HG02840 (cell line): Measurements from ENCODE around the gene YPEL3.
A peak's percentile ranks its signal among the peaks of the same experiment; 100 is the strongest.

ENCODE experiments used
- ATAC-seq: cut with Tn5 transposase; IDR thresholded peaks from one replicate; pipeline ENCODE4 v1.9.1; 2021; ENCODE audit warnings: mild to moderate bottlenecking, moderate library complexity, moderate number of reproducible peaks; ENCODE audit not compliant: unreplicated experiment, low FRiP score

Gene YPEL3

DNA sequence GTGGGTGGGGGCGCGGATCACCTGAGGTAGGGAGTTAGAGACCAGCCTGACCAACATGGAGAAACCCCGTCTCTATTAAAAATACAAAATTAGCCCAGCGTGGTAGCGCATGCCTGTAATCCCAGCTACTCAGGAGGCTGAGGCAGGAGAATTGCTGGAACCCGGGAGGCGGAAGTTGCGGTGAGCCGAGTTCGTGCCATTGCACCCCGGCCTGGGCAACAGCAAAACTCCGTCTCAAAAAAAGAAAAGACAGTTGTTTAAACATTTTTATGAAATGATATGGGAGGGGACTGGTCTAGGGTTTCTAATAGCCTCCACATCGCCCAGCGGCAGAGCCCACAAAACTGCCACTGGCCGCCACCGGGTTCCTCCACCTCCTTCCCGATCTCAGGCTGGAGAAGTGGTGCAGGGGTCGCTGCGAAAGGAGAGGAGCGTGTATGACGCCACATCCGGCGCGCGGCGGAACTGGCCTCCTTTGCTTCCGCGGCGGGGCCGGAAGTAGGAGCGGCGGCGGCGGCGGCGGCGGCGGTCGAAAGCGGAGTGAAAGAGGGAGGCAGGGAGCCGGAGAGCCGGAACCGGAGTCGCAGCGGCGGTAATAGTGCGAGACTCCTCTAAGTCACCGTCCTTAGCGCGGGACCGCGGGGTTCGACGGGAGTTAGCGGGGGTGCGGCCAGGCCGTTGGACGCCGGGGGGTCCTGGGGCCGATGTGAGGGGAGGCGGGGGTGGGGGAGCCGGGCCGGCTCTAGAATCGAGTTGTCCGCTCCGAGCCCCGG, 20.3 kb downstream of the YPEL3 start, which contains the start of gene PPP4C:
Gene PPP4C (plus strand): TSS at position 492 of the 773 bp plus-strand sequence. CDS start 384 bp downstream, outside the sequence.
- peak; percentile 55 for ATAC-seq

DNA sequence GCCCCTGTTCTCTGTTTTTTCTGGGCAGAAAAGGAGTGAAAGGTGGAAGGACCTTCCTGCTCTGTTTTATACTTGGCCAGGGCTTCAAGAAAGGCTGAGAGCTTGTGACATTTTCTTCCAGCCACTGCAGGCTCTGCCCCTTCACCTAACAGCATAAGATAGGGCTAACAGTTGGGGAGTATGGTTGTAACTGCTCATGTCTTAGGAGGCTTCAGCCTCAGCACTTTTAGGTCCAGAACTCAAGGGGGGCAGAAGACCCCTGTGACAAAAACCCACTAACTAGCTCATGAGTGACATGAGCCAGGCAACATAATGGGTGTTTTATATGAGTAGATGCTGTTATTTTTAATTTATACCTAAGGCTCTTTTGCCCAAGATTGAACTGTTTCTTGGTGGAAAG, 25.5 kb downstream of the YPEL3 start:
- no peak for ATAC-seq

DNA sequence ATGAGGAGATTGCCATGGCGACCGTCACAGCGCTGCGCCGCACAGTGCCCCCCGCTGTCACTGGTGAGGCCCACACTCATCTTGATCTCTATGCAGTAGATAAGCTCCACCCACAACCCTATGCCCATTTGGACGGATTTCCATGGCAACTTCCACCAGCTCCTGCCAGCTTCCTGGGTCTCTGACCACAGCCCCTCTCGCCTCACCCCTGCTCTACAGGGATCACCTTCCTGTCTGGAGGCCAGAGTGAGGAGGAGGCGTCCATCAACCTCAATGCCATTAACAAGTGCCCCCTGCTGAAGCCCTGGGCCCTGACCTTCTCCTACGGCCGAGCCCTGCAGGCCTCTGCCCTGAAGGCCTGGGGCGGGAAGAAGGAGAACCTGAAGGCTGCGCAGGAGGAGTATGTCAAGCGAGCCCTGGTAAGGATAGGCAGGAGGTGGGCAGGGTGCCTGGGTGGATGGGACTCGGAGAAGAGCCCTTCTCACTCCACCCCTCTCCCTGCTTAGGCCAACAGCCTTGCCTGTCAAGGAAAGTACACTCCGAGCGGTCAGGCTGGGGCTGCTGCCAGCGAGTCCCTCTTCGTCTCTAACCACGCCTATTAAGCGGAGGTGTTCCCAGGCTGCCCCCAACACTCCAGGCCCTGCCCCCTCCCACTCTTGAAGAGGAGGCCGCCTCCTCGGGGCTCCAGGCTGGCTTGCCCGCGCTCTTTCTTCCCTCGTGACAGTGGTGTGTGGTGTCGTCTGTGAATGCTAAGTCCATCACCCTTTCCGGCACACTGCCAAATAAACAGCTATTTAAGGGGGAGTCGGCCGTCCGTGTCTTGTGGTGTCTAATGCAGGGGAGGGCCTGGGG, 26.2 kb downstream of the YPEL3 start:
- ATAC-seq = no peak

DNA sequence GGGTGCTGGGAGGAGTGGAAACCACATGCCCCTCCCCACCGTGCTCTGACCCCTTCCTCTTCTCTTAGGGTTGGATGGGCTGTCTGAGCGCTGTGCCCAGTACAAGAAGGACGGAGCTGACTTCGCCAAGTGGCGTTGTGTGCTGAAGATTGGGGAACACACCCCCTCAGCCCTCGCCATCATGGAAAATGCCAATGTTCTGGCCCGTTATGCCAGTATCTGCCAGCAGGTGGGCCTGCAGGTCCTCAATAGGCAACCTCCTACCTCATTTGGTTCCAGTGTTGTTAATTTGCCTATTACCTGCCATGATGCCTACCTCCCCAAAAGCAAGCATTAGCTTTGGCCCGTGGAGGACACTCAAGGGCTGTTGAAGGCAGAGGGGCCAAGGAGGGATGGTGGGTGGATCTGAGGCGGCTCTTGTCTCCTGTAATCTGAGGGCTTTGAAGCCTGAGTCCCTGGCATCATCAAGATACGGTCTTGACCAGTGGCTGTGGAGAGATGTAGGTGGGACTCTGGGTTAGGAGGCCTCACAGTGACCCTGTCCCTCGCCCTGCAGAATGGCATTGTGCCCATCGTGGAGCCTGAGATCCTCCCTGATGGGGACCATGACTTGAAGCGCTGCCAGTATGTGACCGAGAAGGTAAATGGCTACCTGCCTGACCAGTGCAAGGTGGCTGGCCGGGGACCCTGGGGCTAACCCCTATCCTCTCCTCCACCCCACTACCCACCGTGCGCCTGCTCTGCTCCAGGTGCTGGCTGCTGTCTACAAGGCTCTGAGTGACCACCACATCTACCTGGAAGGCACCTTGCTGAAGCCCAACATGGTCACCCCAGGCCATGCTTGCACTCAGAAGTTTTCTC, 27.0 kb downstream of the YPEL3 start:
- no peak for ATAC-seq

DNA sequence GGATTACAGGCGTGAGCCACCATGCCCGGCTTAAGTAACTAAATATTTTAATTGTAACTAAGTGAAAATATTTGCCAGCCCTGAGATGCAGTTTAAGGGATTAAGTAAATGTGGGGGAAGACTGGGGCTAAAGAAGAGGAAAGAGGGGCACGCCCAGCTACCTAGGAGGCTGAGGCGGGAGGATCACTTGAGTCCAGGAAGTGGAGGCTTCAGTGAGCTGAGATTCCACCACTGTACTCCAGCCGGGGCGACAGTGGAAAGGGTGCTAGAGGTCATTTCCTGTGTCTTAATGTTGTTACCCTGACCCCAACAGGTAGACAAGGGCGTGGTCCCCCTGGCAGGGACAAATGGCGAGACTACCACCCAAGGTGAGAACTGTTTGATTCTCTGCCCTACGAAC, 27.7 kb downstream of the YPEL3 start:
- no peak for ATAC-seq

DNA sequence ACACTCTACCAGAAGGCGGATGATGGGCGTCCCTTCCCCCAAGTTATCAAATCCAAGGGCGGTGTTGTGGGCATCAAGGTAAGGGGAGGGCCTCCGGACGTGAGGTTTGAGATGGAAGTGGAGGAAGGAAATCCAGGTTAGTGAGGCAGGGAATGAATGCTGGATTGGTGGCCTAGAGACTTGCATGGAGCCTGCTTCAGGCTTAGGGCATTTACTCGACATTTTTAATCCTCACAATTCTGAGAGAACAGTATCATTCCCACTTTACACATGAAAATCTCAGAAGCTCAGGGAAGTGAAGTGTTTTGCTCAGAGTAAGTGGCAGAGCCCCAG, 28.5 kb downstream of the YPEL3 start:
- no peak for ATAC-seq

DNA sequence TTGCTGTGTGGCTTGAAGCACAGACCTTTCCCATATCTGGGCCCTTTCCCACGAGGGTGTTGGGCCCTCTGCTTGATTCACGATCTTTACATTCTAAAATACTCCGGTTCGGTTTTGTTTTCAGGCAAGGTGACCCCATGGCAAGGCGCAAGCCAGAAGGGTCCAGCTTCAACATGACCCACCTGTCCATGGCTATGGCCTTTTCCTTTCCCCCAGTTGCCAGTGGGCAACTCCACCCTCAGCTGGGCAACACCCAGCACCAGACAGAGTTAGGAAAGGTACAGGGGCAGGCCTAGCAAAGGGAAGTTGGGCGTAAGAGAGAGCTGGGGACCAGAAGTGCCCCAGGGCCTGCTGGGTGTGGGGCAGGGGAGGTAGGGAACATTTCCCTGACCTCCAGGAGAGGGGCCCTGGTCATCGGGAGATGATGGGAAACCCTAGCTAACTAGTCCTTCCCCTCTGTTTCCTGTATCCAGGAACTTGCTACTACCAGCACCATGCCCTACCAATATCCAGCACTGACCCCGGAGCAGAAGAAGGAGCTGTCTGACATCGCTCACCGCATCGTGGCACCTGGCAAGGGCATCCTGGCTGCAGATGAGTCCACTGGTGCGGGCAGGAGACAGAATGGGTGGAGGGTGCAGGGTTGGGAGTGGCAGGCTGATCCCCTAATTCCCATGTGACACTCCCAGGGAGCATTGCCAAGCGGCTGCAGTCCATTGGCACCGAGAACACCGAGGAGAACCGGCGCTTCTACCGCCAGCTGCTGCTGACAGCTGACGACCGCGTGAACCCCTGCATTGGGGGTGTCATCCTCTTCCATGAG, 29.0 kb downstream of the YPEL3 start:
- ATAC-seq = no peak

DNA sequence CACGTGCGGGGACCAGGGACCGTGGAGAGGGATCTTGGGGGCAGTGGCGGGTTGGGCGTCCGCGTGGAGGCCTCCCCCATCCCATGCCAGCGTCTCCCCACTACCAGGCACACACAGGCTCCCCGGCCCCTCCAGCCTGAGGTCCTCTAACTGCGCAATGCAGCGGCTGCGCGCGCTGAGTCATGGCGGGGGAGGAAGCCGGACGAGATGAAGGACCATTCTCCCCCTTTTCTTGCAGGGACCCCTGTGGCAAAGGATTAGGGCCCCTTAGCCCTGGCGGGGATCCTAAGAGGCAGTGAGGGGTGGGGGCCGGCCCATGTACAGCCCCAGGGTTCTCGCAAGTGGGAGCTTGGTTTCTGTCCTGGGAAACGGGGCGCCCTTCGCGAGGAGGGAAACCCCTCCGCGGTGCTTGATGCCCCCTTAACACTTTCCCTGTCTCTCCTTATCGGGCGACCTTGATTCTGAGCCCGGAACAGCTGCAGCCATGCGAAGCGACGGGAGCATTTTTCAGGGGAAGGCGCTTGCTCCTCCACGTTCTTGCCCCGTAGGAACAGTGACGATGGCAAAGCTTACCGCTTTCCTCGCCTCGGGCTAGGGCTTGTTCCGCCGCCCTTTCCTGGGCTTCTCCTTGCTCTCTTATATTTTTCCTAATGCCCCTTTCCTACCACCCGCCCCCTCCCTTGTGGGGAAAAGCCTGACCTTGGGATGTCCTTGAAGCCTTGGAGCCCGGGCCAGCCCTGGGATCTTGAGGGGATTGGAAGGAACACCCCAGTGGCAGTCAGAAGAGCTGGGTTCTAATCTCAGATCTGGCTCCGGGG, 29.9 kb downstream of the YPEL3 start:
- no peak for ATAC-seq

DNA sequence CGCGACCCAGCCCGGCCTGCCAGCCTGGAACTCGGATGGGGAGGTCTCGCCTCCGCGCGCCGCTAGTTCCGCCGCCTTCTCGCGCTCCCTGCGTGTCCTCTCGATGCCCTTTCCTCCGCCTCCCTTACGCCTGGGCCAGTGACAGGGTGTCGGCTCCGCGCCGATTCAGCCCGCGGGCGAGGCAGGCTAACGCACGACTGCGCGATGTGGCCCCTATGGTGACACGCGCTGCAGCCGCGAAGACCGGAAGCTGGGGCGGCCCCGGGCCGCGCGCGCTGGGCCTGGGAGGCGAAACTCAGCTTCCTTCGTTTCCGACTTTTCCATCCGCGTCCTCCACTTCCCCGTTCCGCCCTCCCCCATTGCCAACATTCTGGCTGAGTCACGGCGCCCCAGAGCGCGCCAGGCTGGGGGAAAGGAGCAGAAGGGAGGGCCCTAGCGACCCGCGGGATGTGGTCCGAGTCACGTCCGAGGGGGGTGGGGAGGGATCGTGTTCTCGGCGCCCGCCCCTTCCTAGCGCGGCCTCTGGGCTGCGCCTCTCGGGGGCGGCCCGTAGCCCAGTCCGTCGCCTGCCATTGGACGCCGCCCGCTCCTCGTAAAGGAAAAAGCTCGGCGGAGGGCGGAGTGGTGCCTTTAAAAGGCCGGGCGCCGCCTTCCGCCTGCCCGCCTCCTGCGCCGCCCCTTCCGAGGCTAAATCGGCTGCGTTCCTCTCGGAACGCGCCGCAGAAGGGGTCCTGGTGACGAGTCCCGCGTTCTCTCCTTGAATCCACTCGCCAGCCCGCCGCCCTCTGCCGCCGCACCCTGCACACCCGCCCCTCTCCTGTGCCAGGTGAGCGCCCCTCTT, 30.7 kb downstream of the YPEL3 start, which contains the start of gene ALDOA:
Gene ALDOA (plus strand): TSS at position 659 of the 841 bp plus-strand sequence. CDS start 1,138 bp downstream, outside the sequence.
- peak; percentile 75 for ATAC-seq

DNA sequence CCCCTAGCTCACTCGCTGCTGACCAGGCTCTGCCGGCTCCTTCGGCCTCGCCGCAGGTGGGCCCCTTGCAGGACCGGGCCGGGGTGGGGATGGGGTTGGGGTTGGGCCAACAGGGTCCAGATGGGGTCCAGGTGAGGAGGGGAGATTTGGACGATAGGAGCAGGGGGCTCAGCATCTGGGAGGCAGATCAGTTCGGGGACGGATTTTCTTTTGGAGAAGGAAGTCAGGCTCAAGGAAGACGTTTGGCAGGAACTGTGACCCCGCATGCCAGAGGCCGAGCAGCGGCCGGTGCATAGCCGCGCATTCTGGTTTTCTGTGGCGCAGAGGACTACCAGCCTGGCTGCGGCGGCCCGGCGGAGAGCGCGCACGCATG, 31.3 kb downstream of the YPEL3 start:
- peak; percentile 1 for ATAC-seq

DNA sequence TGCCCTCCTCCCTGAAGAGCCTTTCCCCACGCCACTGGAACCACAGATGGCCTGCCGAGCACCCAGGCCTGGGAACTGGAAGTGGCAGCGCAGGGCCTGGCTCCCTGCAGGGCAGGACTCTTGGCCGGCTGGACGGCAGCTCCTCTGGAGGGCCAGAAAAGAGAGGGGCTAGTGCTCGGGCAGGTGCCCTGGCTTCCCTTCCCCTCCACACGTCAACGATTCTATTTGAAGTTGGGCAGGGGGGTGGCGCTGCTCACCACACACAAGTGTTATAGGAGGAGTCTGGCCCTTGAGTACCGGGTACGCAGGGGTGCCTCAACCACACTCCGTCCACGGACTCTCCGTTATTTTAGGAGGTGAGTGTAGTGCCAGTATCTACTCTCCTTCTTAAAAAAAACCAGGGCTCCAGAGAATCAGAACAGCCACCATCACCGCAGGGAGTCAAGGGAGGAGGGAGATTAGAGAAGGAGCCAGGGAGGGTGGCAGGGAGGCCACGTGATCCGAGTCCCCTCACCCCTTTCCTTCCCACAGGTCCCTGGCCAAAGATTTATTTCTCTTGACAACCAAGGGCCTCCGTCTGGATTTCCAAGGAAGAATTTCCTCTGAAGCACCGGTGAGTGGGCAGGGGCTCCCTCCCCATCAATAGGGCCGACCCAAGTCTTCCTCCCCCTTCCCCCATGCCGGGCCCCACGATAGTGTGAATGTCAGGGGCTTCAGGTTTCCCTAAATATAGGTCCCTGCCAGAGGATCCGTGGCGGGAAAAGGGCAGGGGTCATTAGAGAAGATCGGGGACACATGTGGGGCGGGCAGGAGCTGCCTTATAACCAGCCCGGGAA, 31.9 kb downstream of the YPEL3 start:
- no peak for ATAC-seq

DNA sequence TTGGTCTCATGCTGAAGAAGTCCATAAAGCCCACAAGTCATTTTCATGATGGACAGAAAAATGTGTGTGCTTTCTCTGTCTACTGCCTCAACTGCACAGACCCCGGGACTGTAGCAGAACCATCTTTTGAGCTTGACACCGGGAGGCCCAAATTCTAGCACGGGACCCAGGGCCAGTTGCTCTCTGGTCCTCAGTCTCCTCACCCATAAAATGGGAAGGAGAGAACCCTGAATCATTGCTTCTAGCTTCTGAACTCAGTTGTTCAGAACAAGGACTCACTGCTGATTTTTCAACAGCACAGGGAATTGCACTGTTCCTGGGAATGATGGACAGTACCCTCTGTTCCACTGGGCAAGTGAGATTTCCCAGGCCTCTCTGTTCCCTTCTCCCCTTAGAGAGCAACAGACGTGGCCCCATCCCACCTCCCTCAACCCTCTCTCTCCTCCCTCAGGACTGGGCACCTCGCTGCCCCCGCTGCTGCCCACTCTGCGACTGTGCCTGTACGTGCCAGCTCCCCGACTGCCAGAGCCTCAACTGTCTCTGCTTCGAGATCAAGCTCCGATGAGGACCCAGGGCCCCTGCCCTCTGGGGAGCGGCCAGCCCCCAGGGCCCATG, 32.6 kb downstream of the YPEL3 start:
- no peak for ATAC-seq

DNA sequence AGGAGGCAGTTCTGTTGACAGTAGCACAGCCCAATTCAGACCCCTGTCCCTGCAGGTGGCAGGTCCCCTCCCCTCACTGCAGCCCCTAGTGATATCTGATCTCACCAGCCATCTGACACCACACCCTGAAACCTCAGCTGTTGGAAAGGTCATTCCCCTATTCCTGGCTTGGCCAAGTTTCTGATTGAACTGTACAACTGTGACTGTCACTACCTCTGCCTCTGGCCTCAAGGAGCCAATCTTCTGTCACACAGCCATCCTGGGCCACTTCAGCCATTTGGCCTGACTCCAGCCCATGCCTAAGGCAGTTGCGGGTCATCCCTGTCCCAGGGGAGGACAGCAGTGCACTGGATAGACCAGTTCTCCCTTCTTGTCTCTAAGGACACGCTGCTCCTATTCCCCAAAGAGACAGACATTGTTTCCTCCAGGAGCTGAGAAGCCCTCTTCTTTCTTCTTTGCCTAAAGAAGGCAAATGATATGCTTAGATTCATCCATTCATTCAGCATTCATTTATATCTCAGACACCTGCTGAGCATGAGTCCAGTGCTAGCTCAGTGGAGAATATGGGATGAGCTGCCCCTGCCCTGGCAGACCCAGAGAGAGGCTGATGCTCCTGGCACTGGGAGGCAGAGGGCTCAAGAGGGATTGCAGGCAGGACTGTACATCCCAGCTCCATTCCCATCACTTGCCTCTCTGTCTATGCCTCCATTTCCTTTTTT, 35.0 kb downstream of the YPEL3 start:
- no peak for ATAC-seq

DNA sequence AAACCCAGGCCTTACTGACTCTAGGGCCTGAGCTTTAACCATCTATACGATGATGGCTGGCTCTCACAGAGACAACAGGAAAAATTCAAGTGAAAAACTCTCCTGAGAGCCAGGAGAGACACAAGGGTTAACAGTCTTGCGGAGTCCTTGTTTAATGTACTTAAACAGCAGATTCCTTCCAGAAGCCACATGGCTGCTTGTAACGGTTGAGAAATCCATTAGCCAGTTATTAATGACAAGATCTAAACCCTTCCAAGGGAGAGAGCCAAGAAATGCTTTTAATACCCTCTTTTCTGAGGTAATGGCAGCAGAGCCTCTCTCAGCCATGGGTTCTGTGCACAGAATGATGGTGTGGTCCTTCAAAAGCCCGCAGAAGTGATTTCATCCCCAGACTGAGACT, 35.7 kb downstream of the YPEL3 start:
- no peak for ATAC-seq

DNA sequence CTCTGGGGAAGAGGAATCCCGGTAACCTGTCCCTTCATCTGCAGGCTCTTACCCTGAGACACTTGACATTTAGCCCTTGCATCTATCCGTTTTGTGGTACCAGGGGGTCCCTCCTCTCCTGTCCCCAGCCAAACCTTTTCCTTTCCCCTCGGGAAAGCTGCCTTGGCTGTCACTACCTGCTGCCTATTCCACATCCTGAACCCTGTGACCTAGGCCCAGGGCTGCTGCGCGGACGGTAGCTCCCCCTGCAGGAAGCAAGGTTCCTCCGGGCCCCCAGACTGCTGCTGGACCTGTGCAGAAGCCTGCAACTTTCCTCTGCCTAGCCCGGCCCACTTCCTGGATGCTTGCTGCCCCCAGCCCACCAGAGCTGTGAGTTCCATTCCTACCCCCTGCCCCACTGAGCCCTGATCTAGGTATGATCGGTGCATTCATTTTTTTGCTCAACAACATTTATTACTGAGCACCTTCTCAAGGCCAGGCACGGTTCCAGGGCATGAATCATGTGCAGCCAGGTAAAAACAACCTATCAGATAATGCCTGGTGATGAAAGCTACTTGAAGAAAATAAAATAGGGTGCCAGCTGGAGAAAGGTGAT, 41.0 kb downstream of the YPEL3 start:
- no peak for ATAC-seq

DNA sequence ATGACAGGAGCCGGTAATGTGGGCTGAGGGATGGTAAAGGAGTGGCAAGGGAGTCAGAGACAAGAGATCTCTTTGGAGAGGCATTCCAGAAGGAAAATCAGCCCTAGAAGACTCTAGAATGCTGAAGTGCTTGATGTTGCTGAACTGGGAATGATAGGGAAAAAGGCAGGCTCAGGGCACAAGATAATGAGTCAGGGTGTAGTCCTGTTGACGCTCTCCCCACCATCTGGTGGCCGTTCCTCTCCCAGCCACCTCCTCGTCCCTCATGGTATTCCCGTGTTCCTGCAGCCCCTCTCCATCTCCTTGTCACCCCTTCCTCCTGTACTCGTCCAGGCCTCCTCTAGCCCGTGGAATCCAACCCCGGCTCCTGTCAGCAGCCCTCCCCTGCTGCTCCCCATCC, 41.6 kb downstream of the YPEL3 start:
- ATAC-seq = no peak
